CD4-positive, alpha-beta T cell treated with Interleukin-1 beta for 1 hour (primary cell): ENCODE results near the gene CXCL12.

Experiments used
- DNase-seq, 2 donors: peaks; one replicate each; pipeline ENCODE4 v3.0.0-alpha.2; 2020 to 2022

The CXCL12 gene

DNA sequence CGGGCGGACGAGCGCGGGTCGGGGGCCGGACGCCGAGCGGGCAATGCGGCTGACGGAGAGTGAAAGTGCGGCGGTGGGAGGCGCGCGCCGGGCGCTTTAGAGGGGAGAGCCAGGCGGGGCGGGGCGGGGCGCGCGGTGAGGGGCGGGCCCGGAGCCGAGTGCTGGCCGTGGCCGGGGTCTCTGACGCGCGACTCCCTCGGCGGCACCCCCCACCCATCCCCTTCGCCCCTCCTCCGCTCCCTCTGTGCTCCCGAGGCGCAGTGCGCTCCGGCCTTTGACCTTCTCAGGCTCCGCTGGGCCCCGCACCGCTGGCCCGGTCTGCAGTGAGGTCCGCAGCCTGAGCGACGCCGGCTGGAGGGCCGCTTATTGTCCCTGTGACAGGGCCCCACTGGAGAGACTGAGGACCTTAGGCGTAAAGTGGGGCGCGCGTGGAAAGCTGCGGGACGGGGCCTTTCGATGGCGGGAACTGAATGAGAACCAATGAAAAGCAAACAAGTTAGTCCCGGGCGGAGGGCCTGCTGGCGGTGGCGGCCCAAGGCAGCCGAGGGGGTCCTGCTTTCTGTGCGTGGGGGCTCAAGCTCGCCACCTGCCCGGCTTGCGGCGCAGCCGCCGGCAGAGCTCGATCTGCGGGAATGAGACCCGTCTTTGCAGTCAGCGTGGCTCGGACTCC lies at the start of gene CXCL12:
TSS of gene CXCL12 (minus strand) at position 72 of the 670 bp plus-strand sequence. CDS start 92 bp downstream, outside the sequence.
- no peak for DNase-seq

DNA sequence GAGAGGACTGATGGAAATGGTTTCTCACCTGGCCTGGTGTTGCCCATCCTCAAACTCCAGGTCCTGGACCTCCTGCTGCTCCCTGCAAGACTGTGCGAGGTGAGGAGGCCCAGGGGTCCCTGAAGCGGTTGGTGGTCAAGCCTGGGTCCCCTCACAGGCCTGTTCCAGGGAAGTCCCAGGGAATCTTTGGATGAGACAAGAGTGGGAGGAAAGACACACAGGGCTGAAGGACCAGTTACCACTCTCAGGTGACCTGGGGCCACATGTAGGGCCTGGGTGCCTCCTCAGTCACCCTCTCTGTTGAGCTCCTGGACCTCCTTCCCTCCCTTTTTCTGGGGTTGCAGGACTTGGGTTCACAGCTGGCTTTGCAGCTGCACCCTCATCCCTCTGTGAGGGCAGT lies 42.6 kb upstream of the CXCL12 start:
- DNase-seq, result no peak

DNA sequence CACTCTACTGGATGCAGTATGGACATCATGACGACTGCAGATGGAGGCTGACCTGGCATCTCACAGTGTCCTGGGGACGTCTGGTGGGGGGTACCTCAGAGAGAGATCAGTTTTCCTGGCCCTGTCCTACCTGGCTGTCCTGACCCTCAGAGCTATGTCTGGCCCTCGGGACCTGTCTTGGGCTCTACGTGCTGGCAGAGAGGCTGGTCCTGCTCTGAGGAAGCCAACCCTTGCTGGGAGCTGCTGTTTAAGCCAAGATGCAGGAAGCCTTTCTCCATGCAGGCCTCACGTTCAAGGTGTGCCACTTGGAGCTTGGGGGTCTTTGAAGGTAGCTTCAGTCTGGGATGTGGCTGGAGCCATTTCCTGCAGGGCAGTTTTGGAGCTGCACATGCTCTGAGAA lies 42.1 kb upstream of the CXCL12 start:
- no peak for DNase-seq

DNA sequence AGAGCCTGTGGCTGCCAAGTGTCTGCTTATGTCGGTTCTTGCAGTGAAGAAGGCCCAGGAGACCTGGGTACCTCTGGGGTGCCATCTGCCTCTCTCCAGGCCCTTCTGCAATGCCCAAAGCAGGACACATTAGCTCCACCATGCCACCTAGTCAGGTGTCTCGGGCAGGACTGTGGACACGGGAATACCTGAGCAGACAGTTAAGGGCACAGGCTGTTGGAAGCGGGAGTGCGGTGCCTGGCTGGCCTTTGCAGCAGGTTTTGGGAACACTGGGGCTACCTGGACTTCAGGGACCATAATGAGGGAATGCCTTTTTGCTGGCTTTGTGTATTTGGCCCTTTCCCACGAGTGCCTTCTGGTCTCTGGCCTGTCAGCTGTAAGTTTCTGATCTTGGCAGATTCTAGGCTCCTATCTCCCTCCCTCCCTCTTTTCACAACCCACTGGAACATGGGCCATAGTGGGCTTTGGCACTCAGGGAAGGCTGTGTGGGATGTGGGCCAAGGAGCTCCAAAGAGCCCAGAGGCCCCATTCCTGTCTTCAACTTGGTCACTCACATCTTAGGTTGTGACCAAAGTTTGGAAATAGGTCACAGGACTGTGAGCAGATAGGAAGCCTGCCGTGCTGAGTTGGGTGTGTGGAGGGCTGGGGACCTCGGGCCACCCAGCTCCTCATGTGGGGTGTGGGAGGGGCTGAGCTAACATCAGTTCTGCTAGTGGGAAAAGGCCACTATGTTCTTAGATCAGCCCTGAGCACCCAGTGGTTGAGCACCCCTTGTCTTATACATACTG lies 41.5 kb upstream of the CXCL12 start:
- DNase-seq, result no peak

GRCh38 chr10:44425466-44425865 lies 40.6 kb upstream of the CXCL12 start:
- DNase-seq, result no peak

- DNase-seq, result no peak
These were observed 40.1 kb upstream of the CXCL12 start for GRCh38 chr10:44424957-44425356.

DNA sequence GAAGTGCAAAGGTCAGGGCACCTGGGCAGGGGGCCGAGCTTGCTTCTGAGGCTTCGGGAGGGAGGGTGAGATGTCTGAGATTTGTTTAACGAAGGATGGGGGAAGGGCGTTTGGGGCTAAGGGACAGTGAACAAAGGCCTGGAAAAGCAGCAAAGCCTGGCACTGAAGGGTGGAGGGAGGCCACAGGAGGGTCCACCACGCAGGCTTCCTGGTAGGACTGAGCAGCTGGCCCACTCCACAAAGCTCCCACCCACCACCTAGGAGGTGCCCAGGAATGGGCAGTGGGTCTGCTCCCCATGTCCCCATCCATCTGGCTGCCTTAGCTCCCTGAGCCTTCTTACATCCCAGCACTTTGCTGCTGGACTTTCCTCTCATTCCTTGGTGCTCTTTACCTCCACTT lies 39.4 kb upstream of the CXCL12 start:
- DNase-seq, result no peak

GRCh38 chr10:44422570-44423101 lies 37.7 kb upstream of the CXCL12 start:
- DNase-seq, result no peak

DNA sequence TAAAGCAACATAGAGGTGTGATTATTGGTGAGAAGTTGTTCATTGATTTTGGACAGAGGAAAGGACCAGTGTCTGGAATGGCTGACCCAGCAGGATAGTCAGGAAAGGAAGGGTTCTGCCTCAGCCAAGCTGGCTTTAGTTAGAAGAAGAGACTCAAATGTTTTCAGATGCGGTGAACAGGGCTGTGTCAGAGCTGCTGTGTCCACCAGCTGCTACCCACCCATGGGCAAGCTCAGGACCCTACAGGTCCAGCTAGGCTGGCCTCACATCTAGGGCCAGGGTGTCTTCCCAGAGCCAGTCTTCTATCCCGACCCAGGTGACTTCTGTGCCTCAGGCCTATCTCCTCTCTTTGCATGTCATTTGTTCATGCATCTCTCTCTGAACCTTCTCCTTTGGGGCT lies 37.3 kb upstream of the CXCL12 start:
- DNase-seq, result no peak

DNA sequence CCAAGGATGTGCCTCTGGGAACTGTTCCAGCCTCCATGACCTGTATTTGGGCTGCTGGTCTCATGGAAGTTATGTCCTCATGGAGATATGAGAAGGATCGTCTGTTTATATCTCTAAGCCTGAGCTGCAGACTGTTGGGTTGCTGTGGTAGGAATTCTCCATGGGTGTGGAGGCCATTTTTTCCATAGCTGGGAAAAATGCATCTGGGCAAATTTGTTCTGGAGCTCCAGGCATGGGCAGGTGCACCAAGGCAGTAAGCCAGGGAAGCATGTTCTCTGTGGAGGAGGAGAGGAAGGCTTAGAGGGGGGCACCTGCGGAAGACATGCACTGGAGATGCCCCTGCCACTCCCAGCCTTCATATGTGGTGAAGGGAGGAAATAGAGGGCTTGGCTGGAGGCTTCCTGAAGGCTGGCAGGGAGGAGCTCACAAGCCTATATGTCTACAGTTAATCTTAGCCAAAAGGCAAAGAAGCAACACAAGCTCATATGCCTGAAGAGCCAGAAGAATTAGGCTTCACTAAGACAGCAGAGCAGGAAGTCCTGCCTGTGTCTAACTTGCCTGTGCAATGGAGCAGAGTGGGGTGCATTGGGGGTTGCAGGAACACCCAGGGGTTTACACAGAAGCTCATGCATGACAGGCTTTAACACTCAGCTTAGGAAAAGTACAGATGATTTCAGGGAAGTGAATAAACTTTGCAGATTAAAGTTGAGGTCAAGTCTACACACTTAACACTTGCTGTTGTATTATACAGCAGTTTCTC lies 35.1 kb upstream of the CXCL12 start:
- DNase-seq, result no peak

DNA sequence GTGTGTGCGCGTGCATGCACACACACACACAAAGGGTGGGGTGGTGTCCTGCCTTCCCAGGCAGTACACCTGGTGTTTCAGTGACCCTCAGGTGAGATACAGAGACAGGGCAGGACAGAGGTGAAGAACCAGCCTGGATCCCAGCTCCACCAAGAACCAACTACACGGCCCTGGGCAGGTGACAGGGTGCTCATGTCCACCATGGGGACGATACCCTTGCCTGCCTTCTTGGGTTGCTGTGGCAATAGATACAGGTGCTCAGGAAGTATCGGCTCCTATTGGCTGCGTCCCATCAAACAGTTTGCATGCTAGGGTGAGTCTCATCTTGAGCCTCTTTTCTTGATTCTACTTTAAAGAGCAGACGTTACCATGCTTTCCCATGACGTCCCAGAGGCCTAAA lies 33.7 kb upstream of the CXCL12 start:
- no peak for DNase-seq

DNA sequence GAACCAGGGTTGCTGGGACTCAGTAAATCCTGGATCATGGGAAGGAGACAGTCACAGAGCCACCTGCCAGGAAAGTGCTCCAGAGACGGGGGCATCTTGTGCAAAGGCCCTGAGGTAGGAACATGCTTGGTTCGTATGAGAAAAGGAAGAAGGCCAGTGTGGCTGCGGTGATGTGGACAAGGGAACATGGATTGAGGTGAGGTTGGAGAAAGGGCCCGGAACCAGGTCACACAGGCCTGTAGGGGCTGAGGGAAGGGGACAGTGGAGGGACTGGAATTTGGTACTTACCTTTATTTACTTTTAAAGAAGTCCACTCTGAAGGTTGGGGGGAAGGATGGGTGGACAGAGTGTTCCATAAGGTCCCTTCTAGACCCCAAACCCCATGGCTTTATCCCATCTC lies 32.9 kb upstream of the CXCL12 start:
- no peak for DNase-seq

GRCh38 chr10:44416936-44417335 lies 32.0 kb upstream of the CXCL12 start:
- DNase-seq, result no peak

DNA sequence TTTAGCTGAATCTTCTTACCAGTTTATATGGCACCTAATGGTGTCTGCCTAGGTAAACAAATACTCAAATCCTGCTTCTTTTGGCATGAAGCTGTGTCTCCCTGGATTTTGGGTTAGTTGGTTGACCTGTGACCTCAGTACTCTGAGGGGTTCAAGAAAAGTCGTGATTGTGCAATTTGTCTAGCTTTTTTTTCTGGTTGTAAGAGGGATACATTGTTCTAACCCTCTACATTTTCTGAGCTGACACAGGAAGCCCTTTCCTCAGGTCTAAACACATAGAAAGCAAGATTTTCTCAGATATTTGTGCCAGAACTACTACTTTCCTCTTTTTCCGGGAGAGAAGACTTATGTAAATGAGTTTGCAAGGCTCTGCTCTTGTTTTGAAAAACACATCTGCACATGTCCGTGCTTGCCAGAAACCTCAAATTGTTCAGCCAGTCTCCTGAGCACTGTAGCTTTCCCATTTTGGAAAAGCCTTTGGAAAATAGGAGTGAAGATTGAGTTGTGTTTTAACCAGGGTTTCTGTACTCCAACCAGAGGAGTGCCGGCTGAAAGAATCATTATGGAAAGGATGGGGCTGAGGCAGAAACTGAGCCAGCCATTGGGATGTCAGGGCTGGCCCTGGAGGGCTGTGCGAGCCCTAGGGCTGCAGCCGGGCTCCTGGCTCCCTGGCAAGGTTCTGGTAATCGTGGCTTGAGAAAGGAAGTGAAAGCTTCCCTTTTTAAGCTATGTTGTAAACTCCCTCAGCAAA lies 31.3 kb upstream of the CXCL12 start:
- DNase-seq, result no peak

GRCh38 chr10:44415121-44415520 lies 30.2 kb upstream of the CXCL12 start:
- no peak for DNase-seq

DNA sequence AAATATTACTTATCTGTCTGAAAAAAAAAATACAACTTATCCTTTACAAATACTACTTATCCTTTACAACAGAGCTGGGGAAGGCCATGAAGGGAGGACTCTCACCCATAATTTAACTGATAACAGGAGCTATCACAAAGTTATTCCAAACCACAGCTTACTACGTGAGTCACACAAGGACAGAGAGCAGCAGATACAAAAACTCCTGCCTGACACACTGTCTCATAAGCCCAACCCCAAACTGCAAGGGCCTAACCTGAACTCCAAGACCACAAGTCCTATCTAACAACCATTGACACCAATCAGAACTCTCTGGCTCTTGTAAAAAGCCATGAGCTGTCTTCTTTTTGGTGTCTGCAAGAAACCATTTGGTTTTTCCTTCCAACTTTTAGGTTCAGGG lies 28.5 kb upstream of the CXCL12 start:
- no peak for DNase-seq

DNA sequence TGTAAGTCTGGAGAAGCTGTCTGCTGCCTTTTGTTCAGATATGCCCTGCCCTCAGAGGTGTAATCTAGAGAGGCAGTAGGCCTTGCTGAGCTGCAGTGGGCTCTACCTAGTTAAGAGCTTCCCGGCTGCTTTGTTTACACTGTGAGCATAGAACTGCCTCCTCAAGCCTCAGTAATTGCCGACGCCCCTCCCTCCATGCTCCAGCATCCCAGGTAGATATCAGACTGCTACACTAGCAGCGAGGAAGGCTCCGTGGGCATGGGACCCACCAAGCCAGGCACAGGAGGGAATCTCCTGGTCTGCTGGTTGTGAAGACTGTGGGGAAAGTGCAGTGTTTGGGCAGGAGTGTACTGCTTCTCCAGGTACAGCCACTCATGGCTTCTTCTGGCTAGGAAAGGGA lies 26.4 kb upstream of the CXCL12 start:
- DNase-seq, result no peak

DNA sequence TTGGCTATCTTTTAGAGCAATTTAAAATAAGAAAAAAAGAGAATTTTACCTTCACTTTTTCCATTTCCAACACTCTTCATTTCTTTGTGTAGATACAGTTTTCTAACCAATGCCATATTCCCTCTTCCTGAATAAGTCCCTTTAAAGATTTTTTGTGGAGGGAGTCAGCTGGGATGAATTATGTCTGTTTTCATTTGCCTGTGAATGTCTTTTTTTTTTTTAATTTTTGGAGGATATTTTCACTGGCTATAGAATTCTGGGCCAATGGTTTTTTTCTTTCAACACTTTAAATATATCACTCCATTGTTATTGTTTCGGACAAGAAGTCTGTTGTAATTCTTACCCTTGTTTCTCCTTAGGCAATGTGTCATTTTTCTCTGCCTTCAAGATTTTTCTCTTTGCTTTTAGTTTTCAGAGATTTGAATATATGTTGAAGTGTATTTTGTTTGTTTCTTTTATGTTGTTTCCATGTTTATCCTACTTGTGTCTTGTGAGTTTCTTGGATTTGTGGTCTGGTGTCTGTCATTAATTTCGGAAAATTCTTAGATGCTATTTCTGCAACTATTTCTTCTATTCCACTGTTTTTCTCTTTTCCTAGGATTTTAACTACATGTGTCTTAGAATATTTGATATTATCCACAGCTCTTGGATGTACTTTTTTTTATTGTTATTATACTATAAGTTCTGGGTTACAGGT lies 20.0 kb upstream of the CXCL12 start:
- DNase-seq, result no peak

- no peak for DNase-seq
These were observed 17.7 kb upstream of the CXCL12 start for GRCh38 chr10:44402465-44403195.

- DNase-seq, result no peak
These were observed 15.6 kb upstream of the CXCL12 start for GRCh38 chr10:44400541-44400940.

DNA sequence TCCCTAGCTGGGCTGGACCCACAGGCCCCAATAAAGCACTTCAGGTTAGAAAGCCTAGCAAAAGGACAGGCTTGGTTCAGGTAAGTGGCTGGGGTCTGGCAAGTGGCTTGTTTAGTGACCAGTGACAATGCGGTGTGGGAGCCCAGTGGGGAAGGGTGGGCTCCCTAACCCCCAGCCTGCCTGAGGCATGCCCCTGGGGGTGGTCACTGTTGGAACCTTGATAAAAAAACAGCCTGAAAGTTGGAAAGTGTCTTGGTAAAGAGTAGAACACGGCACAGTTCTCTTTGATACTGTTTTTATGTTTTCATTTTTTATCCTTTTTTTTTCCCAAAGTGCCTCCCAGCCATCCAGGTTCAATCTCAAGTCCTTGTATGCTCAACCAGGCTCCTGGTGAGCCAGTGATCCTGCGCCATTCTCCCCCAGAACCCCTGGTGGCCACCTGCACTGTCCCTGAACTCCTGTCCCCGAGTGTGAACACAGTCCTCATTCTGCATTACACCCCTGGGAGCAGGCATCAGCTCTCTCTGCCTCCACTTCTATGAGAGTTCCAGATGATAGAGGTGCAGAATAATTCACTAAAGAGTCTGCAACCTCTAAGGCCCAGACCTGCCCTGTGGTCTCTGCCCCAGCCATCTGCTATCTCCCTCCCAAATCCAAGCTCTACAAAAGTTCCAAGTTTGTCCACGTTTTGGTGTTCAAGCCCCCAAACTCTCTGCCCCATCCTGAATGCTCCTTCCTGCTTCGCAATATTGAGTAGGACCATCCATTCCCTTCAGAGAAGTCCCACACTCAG lies 15.0 kb upstream of the CXCL12 start:
- DNase-seq, result no peak
